NCI-H69 (cell line): ENCODE measurements around the gene SH3GL3.

Experiments used
- DNase-seq: peaks from one replicate; lab custom pipeline; 2025; lab: John Stamatoyannopoulos, UW

Gene SH3GL3

GRCh38 chr15:83462026-83462425, 14.9 kb downstream of the SH3GL3 start:
- no peak for DNase-seq

GRCh38 chr15:83462953-83463433, 15.9 kb downstream of the SH3GL3 start:
- DNase-seq, result no peak

- no peak for DNase-seq
Measured at GRCh38 chr15:83470887-83471286, 23.7 kb downstream of the SH3GL3 start.

- no peak for DNase-seq
Measured at GRCh38 chr15:83471307-83471866, 24.2 kb downstream of the SH3GL3 start.

GRCh38 chr15:83472151-83472550, 25.0 kb downstream of the SH3GL3 start:
- no peak for DNase-seq

GRCh38 chr15:83472797-83473196, 25.7 kb downstream of the SH3GL3 start:
- no peak for DNase-seq

- DNase-seq, result no peak
Measured at GRCh38 chr15:83474578-83474977, 27.4 kb downstream of the SH3GL3 start.

- no peak for DNase-seq
Measured at GRCh38 chr15:83475551-83475950, 28.4 kb downstream of the SH3GL3 start.

- no peak for DNase-seq
Measured at GRCh38 chr15:83476066-83476465, 28.9 kb downstream of the SH3GL3 start.

- no peak for DNase-seq
Measured at GRCh38 chr15:83476708-83477107, 29.6 kb downstream of the SH3GL3 start.

- no peak for DNase-seq
Measured at GRCh38 chr15:83477172-83477807, 30.1 kb downstream of the SH3GL3 start.

GRCh38 chr15:83477808-83478537, 30.8 kb downstream of the SH3GL3 start:
- DNase-seq, result no peak

GRCh38 chr15:83483612-83484011, 36.5 kb downstream of the SH3GL3 start:
- DNase-seq, result no peak

GRCh38 chr15:83484636-83485035, 37.5 kb downstream of the SH3GL3 start:
- no peak for DNase-seq

- no peak for DNase-seq
Measured at GRCh38 chr15:83486363-83486762, 39.2 kb downstream of the SH3GL3 start.

- no peak for DNase-seq
Measured at GRCh38 chr15:83487519-83487918, 40.4 kb downstream of the SH3GL3 start.

- no peak for DNase-seq
Measured at GRCh38 chr15:83489690-83490089, 42.5 kb downstream of the SH3GL3 start.

GRCh38 chr15:83491486-83491885, 44.3 kb downstream of the SH3GL3 start:
- no peak for DNase-seq

GRCh38 chr15:83496766-83497165, 49.6 kb downstream of the SH3GL3 start:
- no peak for DNase-seq

- DNase-seq, result no peak
Measured at GRCh38 chr15:83498374-83498773, 51.2 kb downstream of the SH3GL3 start.

- no peak for DNase-seq
Measured at GRCh38 chr15:83498801-83499200, 51.7 kb downstream of the SH3GL3 start.

GRCh38 chr15:83499476-83499875, 52.3 kb downstream of the SH3GL3 start:
- no peak for DNase-seq
